ENCODE results near the gene DDX47.
"Not testable (repeated sequence)": the region's sequence is repeated elsewhere in the genome, so short reads cannot be mapped to it uniquely, and the experiment has no call there.

The DDX47 gene

GRCh38 chr12:12874029-12874428, 60.9 kb downstream of the DDX47 start:
- no peak for DNase-seq (ENCODE audit: low spot score)

DNA sequence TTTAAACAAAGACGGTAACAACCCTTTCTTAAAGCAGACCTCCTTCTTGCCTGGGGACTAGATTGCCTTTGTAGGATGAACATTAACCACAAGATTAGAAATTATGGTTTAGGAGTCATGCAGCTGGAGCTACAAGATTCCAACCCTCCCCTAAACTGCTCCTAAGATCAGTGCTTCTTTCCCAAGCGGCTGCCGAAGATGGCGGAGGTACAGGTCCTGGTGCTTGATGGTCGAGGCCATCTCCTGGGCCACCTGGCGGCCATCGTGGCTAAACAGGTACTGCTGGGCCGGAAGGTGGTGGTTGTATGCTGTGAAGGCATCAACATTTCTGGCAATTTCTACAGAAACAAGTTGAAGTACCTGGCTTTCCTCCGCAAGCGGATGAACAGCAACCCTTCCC, 62.2 kb downstream of the DDX47 start:
- DNase-seq (ENCODE audit: low spot score), result not testable (repeated sequence)

DNA sequence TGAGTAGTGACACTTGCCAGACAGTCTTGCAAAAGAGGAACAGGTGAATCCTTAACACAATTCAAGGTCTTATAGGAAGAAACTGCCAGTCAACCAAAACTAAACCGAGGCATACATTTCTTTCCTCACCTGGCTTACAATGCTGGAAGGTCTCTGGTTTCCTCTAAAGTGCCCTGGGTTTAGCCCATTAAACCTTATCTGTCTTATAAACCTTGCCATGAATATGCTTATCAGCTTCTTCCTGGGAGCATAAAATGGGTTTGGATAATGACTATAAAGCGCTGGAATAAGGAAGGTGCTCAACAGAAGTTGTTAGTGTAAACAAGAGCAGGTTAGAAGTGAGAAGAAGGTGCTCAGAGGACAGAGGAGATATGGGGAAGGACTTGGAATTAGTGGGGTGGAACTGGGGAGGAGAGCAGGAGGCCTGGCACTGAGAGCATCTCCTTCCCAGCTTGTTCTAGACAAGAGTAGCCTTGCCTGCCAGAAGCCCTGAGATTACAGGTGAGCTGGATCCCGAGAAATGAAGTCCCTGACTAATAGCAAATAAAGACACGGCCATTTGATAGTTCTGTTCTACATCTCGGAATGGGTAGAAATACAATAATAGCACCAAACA, 64.1 kb downstream of the DDX47 start:
- no peak for DNase-seq (ENCODE audit: low spot score)

DNA sequence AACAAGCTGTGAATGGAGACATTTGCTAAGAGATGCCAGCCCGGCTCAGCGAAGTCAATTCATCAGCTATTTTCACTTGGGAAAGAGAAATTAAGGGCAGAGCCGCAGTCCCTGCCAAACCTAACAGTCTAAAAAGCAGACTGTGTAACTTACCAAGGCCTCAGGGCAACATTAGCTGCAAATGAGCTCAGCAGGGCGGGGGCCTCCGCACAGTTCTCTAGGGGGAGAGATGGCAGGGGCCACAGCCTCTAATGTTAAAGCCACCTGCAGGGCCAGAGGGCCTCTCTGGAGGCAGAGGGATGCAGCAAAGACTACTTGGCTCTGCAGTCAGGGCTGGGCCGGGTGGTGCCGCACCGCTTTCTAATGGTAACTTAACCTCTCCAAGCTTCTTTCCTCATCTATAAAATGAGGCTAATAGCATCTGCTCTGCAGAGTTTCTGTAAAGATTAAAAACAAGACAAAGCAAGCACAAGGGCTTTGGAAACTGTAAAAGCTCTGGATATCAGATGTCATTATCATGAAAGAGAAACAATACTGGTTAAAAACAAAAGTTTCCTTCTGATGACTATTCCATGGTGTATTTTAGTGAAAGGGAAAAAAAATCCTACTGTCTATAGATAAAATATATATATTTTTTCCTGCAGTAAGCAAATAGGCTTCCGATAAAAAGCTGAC, 64.8 kb downstream of the DDX47 start:
- no peak for DNase-seq (ENCODE audit: low spot score)

All from CD4-positive, alpha-beta T cell treated with Interleukin-2 at 100 ng/mL for 4 hours (primary cell).